Kidney epithelial cell (primary cell): ENCODE data around the gene TTYH2. TPM values are rescaled to one million over a fixed set of nuclear protein-coding genes. Genes with fewer than 3 reads are reported as not detected.

Experiments used
- DNase-seq: peaks from one replicate; pipeline ENCODE4 v3.0.0-alpha.2; 2010; ENCODE audit warnings: low read depth
- H3K27me3 ChIP-seq: 2 replicates; pipeline ENCODE4 v1.6.0; 2011; ENCODE audit warnings: low read length; ENCODE audit not compliant: control insufficient read depth, insufficient read depth
- H3K36me3 ChIP-seq: 2 replicates; pipeline ENCODE4 v1.5.1; 2011; ENCODE audit warnings: low read length; ENCODE audit not compliant: control insufficient read depth, insufficient read depth
- H3K4me3 ChIP-seq: 2 replicates; pipeline ENCODE4 v1.5.1; 2011; ENCODE audit warnings: low read depth, mild to moderate bottlenecking, control low read depth, low read length
- CTCF ChIP-seq: IDR thresholded peaks from 2 replicates; pipeline ENCODE4 v1.5.1; 2011; ENCODE audit warnings: mild to moderate bottlenecking, moderate library complexity, low read length, control low read depth, inconsistent platforms; ENCODE audit not compliant: insufficient read depth, poor library complexity, severe bottlenecking
- total RNA-seq: library from RNA; depleted of rRNA; stranded (reverse); fragments of >200 nt; gene quantifications from 2 replicates; pipeline ENCODE4 v1.2.3, GENCODE V29; 2015

The TTYH2 gene
- total RNA-seq, 1 donor from 2014 or later: 1.1 TPM

DNA sequence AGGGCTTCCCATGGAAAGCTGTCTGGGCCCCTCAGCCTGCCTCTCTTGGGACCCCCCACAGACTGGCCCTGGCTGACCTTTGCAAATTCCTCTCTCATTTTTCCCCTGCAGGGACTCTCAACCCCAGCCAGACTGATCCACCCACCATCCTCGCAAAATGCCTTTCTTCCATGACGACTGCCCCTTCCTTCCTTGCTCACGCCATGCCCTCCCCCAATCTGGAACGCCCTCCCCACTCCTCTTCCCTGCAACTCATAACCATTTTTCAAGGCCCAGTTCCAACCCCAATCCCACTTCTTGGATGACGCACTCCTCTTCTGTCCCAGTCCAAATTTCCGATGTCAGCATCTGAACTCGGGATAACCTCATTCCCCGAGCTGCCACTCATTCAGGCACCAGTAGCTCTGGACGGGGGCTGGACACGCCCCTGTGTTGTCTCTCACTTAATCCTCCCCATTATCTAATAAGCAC lies 59.4 kb downstream of the TTYH2 start:
- no peak overlapping the region for H3K4me3 ChIP-seq
- DNase-seq: no peak
- no peak for TF ChIP-seq CTCF

GRCh38 chr17:74274060-74274708 lies 60.8 kb downstream of the TTYH2 start, which contains the start of gene DNAI2:
Gene DNAI2 (plus strand): TSS chr17:74274234. CDS start chr17:74281818, 7,584 bp downstream.
- DNase-seq: no peak
- Histone ChIP-seq H3K36me3 (no peaks in the 10 kb centered on the region), H3K4me3 (no peak within 1 kb of the TSS), H3K27me3 (peaks cover 19% of the 10 kb centered on the region)
- TF ChIP-seq CTCF: no peak

More for the DNA sequence above, 59.4 kb downstream of the TTYH2 start:
- Histone ChIP-seq H3K36me3 (no peaks in the 10 kb centered on the region), H3K27me3 (peaks cover 25% of the 10 kb centered on the region)

DNA sequence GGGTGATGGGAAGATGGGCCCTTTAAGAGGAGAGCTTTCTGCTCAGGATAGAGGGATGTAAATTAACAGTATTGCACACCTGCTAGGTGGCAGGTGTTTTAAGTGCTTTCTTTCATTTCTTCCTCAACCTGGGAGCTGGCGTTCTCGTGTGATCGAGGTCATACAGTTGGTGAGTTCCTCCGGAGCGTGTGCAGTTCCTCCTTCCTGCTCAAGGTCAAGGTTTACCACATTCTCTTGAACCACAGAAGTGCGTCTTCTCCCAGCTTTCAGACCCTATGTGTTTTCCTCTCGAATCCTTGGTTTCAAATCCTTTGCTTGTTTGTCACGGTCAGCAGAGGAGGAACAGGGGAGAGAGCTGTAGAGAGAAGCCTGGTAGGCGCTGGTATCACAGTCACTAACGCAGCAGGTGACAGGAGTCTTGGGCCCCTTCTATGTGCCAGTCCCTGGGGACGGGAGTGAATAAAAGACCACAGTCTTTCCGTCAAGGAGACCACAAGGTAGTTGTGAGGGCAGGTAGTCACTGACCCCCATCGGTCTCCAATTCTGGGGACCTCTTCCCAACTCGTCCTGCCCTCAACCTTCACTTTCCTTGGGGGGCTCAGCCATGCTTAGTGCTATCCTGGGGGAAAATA lies 61.5 kb downstream of the TTYH2 start:
- no peak for TF ChIP-seq CTCF
- Histone ChIP-seq H3K27me3 (peaks cover 19% of the 10 kb centered on the region), H3K36me3 (no peaks in the 10 kb centered on the region), H3K4me3 (no peak overlapping the region)
- no peak for DNase-seq

DNA sequence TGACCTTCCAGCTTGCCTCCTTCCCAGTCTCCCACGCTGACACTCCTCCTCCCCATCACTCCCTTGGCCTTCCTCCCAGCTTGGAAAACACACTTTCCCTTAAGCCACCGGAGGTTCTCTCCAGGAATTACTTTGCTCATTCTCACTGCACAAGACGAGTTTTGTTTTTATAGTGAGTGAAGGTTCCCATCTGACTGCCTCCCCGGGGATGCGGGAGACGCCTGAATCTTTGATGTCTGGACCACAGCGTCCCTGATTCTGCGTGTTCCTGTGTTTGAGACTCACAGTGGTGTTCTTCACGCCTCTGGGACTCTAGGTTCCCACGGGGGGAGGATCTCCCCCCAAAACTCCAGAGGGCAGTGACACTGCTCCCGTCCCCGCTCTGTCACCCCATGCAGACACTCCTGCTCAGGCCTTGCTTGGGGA lies 62.7 kb downstream of the TTYH2 start:
- Histone ChIP-seq H3K27me3 (peaks cover 19% of the 10 kb centered on the region), H3K4me3 (no peak overlapping the region), H3K36me3 (no peaks in the 10 kb centered on the region)
- no peak for DNase-seq
- no peak for TF ChIP-seq CTCF

GRCh38 chr17:74276541-74277009 lies 63.2 kb downstream of the TTYH2 start:
- no peak for TF ChIP-seq CTCF
- Histone ChIP-seq H3K36me3 (no peaks in the 10 kb centered on the region), H3K4me3 (no peak overlapping the region), H3K27me3 (peaks cover 19% of the 10 kb centered on the region)
- no peak for DNase-seq
